Thoracic aorta (tissue), 2 donors: ENCODE data around the gene SIGLEC11. TPM values are rescaled to one million over a fixed set of nuclear protein-coding genes. Genes with fewer than 3 reads are reported as not detected.
A peak's percentile ranks its signal among the peaks of the same experiment; 100 is the strongest.
"Not testable (repeated sequence)": the region's sequence is repeated elsewhere in the genome, so short reads cannot be mapped to it uniquely, and the experiment has no call there.

ENCODE experiments used
- ATAC-seq: fragments of 150-250 bp; one replicate; pipeline ENCODE4 v1.8.0; 2017; ENCODE audit warnings: low read depth; ENCODE audit not compliant: insufficient number of reproducible peaks, low FRiP score
- DNase-seq: peaks from one replicate; pipeline ENCODE4 v3.0.0-alpha.2; 2020; ENCODE audit warnings: low spot score
- H3K27ac ChIP-seq, 2 donors: fragments of 200-600 bp; sonication (generic); 1 replicate in 1 of 2; 2 replicates in 1 of 2; pipeline ENCODE4 v1.5.1; 2016; ENCODE audit warnings: mild to moderate bottlenecking in 2 of 2, moderate library complexity in 2 of 2
- H3K27me3 ChIP-seq: fragments of 200-600 bp; sonication (generic); replicated peaks from 2 replicates; pipeline ENCODE4 v1.6.0; 2016; ENCODE audit warnings: mild to moderate bottlenecking; ENCODE audit not compliant: insufficient read depth
- H3K36me3 ChIP-seq: fragments of 200-600 bp; sonication (generic); one replicate; pipeline ENCODE4 v1.5.1; 2016
- H3K4me1 ChIP-seq, 2 donors: fragments of 200-600 bp; sonication (generic); 1 replicate in 1 of 2; 2 replicates in 1 of 2; pipeline versions ENCODE4 v1.5.1 to v1.6.0; 2016; ENCODE audit warnings: low read depth in 2 of 2, mild to moderate bottlenecking in 1 of 2; ENCODE audit not compliant: control insufficient read depth in 1 of 2
- H3K4me3 ChIP-seq: fragments of 200-600 bp; sonication (generic); 2 replicates; pipeline ENCODE4 v1.5.1; 2016; ENCODE audit warnings: mild to moderate bottlenecking
- H3K9me3 ChIP-seq: fragments of 200-600 bp; sonication (generic); 2 replicates; pipeline ENCODE4 v1.5.1; 2016
- total RNA-seq, 2 donors: library from RNA; depleted of rRNA; stranded (reverse); fragments of >200 nt; gene quantifications; one replicate each; pipeline versions ENCODE4 v1.1.0 to v1.2.3, GENCODE V29; 2016
- TF ChIP-seq, protein P1 (sequence below): fragments of 200-600 bp; sonication (generic); IDR thresholded peaks from one replicate; pipeline ENCODE4 v1.5.1; 2019; ENCODE audit warnings: antibody characterized with exemption

SIGLEC11 gene
- total RNA-seq, 2 donors from 2014 or later: 2.8 to 10.0 TPM

DNA sequence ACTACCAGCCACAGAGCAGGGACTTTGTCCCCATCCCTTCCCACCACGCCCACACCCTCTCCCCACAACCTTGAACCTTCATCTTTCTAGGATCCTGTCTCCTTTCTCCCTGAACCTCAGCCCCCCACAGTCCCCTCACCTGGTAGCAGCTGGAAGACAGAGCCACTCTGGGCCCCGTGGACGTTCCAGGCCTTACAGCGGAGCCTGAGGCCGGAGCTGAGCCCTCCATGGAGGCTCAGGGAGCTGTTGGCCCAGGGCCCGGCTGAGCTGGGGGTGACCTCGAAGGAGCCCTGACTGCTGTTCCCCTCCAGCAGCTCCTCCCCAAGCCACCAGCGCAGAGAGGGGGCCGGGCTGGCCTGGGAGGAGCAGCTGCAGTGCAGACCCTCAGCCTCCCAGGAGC, 2.8 kb downstream of the SIGLEC11 start:
- not testable (repeated sequence) for DNase-seq, ATAC-seq, H3K36me3 ChIP-seq, H3K27me3 ChIP-seq, H3K27ac ChIP-seq, H3K4me3 ChIP-seq, H3K9me3 ChIP-seq
- peaks cover 20 to 23% of the 10 kb centered on the region in 2 donors for H3K4me1 ChIP-seq

DNA sequence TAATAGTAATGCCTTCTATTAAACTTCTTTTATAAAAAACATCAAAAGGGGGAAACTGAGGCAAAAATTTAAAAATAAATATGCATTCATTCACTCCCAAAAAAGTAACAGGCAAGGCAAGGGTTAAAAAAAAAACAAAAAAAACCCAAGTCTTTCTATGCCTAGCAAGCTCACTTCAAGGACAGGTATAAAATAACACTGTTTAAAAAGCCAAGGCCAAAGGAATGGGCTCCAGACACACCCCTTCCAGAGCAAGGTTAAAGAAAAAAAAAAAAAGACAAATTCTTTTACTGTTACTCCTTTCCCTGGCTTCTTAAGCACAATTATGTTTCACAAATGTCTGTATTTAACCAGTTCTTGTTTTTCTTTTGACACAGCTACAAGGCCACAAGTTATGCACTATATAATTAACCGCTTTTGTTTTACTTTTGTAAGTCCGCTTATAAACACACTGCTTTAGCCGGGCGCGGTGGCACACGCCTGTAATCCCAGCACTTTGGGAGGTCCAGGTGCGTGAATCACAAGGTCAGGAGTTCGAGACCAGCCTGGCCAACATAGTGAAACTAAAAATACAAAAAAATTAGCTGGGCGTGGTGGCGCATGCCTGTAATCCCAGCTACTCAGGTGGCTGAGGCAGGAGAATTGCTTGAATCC, 3.6 kb downstream of the SIGLEC11 start:
- Histone ChIP-seq H3K9me3 (no peaks in the 10 kb centered on the region), H3K27me3 (no peaks in the 10 kb centered on the region), H3K4me1 (peaks cover 24 to 30% of the 10 kb centered on the region in 2 donors), H3K36me3 (no peaks in the 10 kb centered on the region), H3K27ac (no peak overlapping the region), H3K4me3 (no peak overlapping the region)
- TF ChIP-seq, protein P1, sequence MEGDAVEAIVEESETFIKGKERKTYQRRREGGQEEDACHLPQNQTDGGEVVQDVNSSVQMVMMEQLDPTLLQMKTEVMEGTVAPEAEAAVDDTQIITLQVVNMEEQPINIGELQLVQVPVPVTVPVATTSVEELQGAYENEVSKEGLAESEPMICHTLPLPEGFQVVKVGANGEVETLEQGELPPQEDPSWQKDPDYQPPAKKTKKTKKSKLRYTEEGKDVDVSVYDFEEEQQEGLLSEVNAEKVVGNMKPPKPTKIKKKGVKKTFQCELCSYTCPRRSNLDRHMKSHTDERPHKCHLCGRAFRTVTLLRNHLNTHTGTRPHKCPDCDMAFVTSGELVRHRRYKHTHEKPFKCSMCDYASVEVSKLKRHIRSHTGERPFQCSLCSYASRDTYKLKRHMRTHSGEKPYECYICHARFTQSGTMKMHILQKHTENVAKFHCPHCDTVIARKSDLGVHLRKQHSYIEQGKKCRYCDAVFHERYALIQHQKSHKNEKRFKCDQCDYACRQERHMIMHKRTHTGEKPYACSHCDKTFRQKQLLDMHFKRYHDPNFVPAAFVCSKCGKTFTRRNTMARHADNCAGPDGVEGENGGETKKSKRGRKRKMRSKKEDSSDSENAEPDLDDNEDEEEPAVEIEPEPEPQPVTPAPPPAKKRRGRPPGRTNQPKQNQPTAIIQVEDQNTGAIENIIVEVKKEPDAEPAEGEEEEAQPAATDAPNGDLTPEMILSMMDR: no peak
- DNase-seq (no peak), ATAC-seq (no peak)

DNA sequence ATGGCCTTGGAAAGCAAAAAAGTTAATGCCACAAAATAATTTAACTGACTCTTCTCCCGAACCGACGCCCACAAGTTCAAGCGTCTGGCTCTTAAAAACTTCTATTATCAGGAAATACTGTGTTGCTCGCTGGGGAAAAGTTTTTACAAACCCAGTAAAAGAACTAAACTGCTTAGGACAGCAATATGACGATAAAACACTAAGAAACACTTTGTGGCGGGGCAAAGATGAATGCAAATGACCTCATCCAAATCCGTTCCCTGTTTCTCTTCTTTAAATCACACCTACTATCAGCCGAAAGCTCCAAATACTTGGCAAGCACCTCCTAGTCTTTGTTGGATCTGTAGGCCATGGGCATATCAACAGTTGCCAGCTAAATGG, 4.9 kb downstream of the SIGLEC11 start:
- H3K27ac ChIP-seq: no peak overlapping the region
- ATAC-seq (no peak), DNase-seq (no peak)
- no peaks in the 10 kb centered on the region for H3K27me3 ChIP-seq
- H3K4me3 ChIP-seq: no peak overlapping the region
- H3K9me3 ChIP-seq: no peaks in the 10 kb centered on the region
- TF ChIP-seq, protein P1: no peak
- peaks cover 27 to 43% of the 10 kb centered on the region in 2 donors for H3K4me1 ChIP-seq
- no peaks in the 10 kb centered on the region for H3K36me3 ChIP-seq

DNA sequence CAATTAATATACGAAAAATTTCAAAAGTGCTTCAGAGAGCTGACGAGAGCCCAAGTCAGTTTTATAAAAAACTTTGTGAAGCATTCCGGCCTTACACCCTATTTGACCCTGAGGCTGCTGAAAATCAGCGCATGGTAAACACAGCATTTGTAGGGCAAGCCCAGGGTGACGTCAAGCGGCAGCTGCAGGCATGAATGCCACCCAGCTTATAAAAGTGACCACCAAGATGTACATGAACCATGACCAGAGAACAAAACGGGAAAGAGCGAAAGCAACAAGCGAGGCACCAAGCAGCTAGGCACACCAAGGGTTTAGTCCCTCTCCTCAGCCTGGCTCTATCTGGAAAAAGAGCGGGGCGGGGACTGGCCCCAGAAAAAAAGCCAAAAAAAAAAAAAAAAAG, 6.0 kb downstream of the SIGLEC11 start:
- TF ChIP-seq, protein P1: no peak
- peaks cover 27 to 43% of the 10 kb centered on the region in 2 donors for H3K4me1 ChIP-seq
- H3K9me3 ChIP-seq: no peaks in the 10 kb centered on the region
- no peaks in the 10 kb centered on the region for H3K27me3 ChIP-seq
- DNase-seq: no peak
- peak overlapping the region; percentile 14 for H3K4me3 ChIP-seq
- no peak for ATAC-seq
- peak overlapping the region in 1 of 2 donors; percentile 22 for H3K27ac ChIP-seq
- H3K36me3 ChIP-seq: no peaks in the 10 kb centered on the region

- TF ChIP-seq, protein P1: no peak
- no peak for ATAC-seq
- Histone ChIP-seq H3K36me3 (no peaks in the 10 kb centered on the region), H3K9me3 (no peaks in the 10 kb centered on the region), H3K4me3 (peak overlapping the region; percentile 8), H3K4me1 (peaks cover 27 to 43% of the 10 kb centered on the region in 2 donors), H3K27ac (no peak overlapping the region), H3K27me3 (no peaks in the 10 kb centered on the region)
- DNase-seq: no peak
Measured at GRCh38 chr19:49954092-49954829, 6.7 kb downstream of the SIGLEC11 start.
